Measurements from ENCODE around the gene USO1. TPM values are rescaled to one million over a fixed set of nuclear protein-coding genes. Genes with fewer than 3 reads are reported as not detected.

USO1 gene
- total and polyA plus RNA-seq, 2 donors (not counting 3 experiments of a cell fraction or from before 2014, with no cell fraction given), result 29.1 to 66.0 TPM

DNA sequence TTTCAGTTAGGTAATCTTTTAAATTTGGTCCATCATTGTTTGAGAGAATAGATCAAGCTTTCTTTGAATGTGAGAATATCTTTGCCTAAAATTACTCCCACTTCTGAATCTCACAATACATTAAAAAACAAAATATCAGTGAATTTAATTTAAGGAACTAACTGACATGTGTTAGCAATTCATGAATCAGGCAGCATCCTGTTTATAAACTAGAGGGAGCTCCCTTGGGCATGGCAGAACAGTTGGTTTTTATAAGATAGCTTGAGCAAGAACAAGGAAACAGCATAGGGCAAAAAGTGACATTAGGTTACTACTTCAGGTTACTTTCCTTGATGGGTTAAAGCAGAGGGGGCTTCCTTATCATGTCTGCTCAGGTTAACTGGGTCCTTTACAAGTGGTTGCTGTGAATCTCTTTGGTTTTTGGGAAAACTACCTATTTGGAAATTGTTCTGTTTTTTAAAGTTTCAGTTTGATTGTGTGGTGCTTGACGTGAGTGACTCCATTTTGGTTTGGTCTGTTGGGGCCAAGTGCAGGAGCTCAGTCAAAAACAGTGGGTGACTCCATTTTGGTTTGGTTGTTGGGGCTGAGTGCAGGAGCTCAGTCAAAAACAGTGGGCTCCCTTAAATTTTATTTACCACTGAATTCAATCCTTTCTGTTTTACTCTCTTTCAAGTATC lies 109.9 kb downstream of the USO1 start:
- Histone ChIP-seq H3K4me3 (replicated peaks in 1 of 3; ENCODE audit: insufficient read depth in 1 of 3, low read depth in 1 of 3, low read length in 3 of 3) (no peak overlapping the region), H2AFZ (ENCODE audit: low read depth, low read length) (no peak overlapping the region), H4K20me1 (replicated peaks; ENCODE audit: control insufficient read depth, extremely low read depth, insufficient read depth, low read length) (no peaks in the 10 kb centered on the region), H3K36me3 (ENCODE audit: control insufficient read depth in 2 of 2, extremely low read depth in 1 of 2, insufficient read depth in 2 of 2, low read length in 2 of 2) (no peaks in the 10 kb centered on the region), H3K9me3 (replicated peaks; ENCODE audit: control insufficient read depth, insufficient read depth, low read length) (no peaks in the 10 kb centered on the region), H3K27ac (ENCODE audit: insufficient read depth, low read depth, low read length) (no peak overlapping the region), H3K27me3 (ENCODE audit: control insufficient read depth in 2 of 2, insufficient read depth in 2 of 2, low read length in 2 of 2) (peaks cover 0 to 2% of the 10 kb centered on the region in 2 experiments), H3K9ac (replicated peaks; ENCODE audit: extremely low read depth, insufficient read depth, low read length) (no peak overlapping the region), H3K9me1 (replicated peaks; ENCODE audit: control insufficient read depth, extremely low read depth, insufficient read depth, low read length) (no peaks in the 10 kb centered on the region), H3K79me2 (ENCODE audit: control insufficient read depth, insufficient read depth, low read length) (no peaks in the 10 kb centered on the region), H3K4me2 (ENCODE audit: insufficient read depth, low read length) (no peak overlapping the region), H3K4me1 (ENCODE audit: control insufficient read depth, extremely low read depth, insufficient read depth, low read length) (no peaks in the 10 kb centered on the region)
- no peak for FAIRE-seq
- CTCF ChIA-PET, result interaction anchor here (0.6 to 4.6 kb wide), 4 partner anchors 9 to 257 kb away, joined by 3 to 24 read pairs (median 4); no protein-coding TSS in a partner anchor
- dilution Hi-C loops (cut with MboI; ENCODE audit: extremely low pct_ligation_motif_present, low sequenced_read_pairs) (no loop called here), intact Hi-C loops (cut with micrococcal nuclease) (no loop called here)
- TF ChIP-seq MYC (IDR thresholded peaks at IDR 0.05; ENCODE audit: low read depth, low read length), result no peak
- no peak for TF ChIP-seq POLR2AphosphoS5 (IDR thresholded peaks at IDR 0.05; ENCODE audit: insufficient read depth, low read depth, low read length)
- TF ChIP-seq JUN (IDR thresholded peaks at IDR 0.05; ENCODE audit: borderline replicate concordance, insufficient read depth, insufficient read length, low read depth), result no peak
- TF ChIP-seq, protein P1, sequence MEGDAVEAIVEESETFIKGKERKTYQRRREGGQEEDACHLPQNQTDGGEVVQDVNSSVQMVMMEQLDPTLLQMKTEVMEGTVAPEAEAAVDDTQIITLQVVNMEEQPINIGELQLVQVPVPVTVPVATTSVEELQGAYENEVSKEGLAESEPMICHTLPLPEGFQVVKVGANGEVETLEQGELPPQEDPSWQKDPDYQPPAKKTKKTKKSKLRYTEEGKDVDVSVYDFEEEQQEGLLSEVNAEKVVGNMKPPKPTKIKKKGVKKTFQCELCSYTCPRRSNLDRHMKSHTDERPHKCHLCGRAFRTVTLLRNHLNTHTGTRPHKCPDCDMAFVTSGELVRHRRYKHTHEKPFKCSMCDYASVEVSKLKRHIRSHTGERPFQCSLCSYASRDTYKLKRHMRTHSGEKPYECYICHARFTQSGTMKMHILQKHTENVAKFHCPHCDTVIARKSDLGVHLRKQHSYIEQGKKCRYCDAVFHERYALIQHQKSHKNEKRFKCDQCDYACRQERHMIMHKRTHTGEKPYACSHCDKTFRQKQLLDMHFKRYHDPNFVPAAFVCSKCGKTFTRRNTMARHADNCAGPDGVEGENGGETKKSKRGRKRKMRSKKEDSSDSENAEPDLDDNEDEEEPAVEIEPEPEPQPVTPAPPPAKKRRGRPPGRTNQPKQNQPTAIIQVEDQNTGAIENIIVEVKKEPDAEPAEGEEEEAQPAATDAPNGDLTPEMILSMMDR (IDR thresholded peaks at IDR 0.05; ENCODE audit: extremely low read depth in 1 of 2, insufficient read depth in 1 of 2, low read depth in 1 of 2, low read length in 2 of 2), result no peak
- no peak for TF ChIP-seq FOS (IDR thresholded peaks at IDR 0.05; ENCODE audit: borderline replicate concordance, insufficient read depth, low read length)
- no peak for TF ChIP-seq EZH2 (IDR thresholded peaks at IDR 0.05; ENCODE audit: borderline replicate concordance, low read depth, low read length, severe bottlenecking)
- no peak for TF ChIP-seq POLR2A (IDR thresholded peaks at IDR 0.05; ENCODE audit: low read depth, low read length)
- no peak for TF ChIP-seq GATA2 (IDR thresholded peaks at IDR 0.05; ENCODE audit: insufficient read depth, insufficient read length, low read depth, low read length)
- TF ChIP-seq, protein P2, sequence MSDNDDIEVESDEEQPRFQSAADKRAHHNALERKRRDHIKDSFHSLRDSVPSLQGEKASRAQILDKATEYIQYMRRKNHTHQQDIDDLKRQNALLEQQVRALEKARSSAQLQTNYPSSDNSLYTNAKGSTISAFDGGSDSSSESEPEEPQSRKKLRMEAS (IDR thresholded peaks at IDR 0.05; ENCODE audit: insufficient read depth, insufficient read length), result no peak
- BruUV-seq (replicated peaks), result no TSS peak
- POLR2A ChIA-PET, result no interaction called here
- DNase-seq (ENCODE audit: low read depth, low spot score), result no peak
